A549 (cell line): ENCODE results near the gene SLC25A24. TPM values are rescaled to one million over a fixed set of nuclear protein-coding genes. Genes with fewer than 3 reads are reported as not detected.

Experiments
- ATAC-seq, 2 experiments: fragments of 200-7000 bp in 1 of 2; fragments of >200 bp in 1 of 2; cut with Nextera tagmentation in 1 of 2; cut with Tn5 transposase in 1 of 2; 3 replicates each; pipeline versions ENCODE4 v1.8.0 to v1.9.1; 2018 to 2020; ENCODE audit warnings: mild to moderate bottlenecking in 1 of 2, moderate library complexity in 1 of 2
- CTCF ChIA-PET: fragments of 300-600 bp; sonication (Branson Sonifier 250); formaldehyde crosslinking; extraction: SDS; loops from one replicate; lab custom pipeline; 2021; ENCODE audit warnings: antibody characterized with exemption, inconsistent platforms; lab: Yijun Ruan, JAX
- POLR2A ChIA-PET: fragments of 350-600 bp; formaldehyde crosslinking; extraction: SDS; loops from one replicate; lab custom pipeline; 2021; ENCODE audit warnings: antibody characterized with exemption, inconsistent platforms; lab: Yijun Ruan, JAX
- DNase-seq, 2 experiments: peaks; one replicate each; pipeline versions ENCODE4 v3.0.0 to v3.0.0-alpha.2; 2011 to 2016; ENCODE audit warnings: low read depth in 1 of 2, low spot score in 1 of 2
- FAIRE-seq: peaks from 2 replicates; lab custom pipeline; 2011; peaks lifted over from hg19 to GRCh38; lab: Jason Lieb, UNC
- H3K27ac ChIP-seq, 2 experiments: fragments of >200 bp; sonication (Bioruptor Twin); formaldehyde crosslinking; 3 replicates each; pipeline ENCODE4 v1.5.1; 2016 to 2017
- H3K4me1 ChIP-seq: fragments of >200 bp; sonication (Bioruptor Twin); formaldehyde crosslinking; 3 replicates; pipeline ENCODE4 v1.6.1; 2016
- H3K4me2 ChIP-seq: fragments of >200 bp; sonication (Bioruptor Twin); formaldehyde crosslinking; 3 replicates; pipeline ENCODE4 v1.6.1; 2016
- H3K4me3 ChIP-seq: fragments of >200 bp; sonication (Bioruptor Twin); formaldehyde crosslinking; 3 replicates; pipeline ENCODE4 v1.5.1; 2016
- H3K9me3 ChIP-seq: fragments of >200 bp; sonication (Bioruptor Twin); formaldehyde crosslinking; 3 replicates; pipeline ENCODE4 v1.6.1; 2016
- ATOH8 ChIP-seq: fragments of 250-450 bp; sonication (Bioruptor Pico); IDR thresholded peaks from 2 replicates; pipeline ENCODE4 v1.5.0; 2020; ENCODE audit warnings: low read depth, mild to moderate bottlenecking, moderate library complexity
- BCL3 ChIP-seq: fragments of >200 bp; sonication (Bioruptor Twin); formaldehyde crosslinking; IDR thresholded peaks from 3 replicates; pipeline ENCODE4 v1.6.1; 2016
- BHLHE40 ChIP-seq: IDR thresholded peaks from 2 replicates; pipeline ENCODE4 v1.6.1; 2012; ENCODE audit warnings: low read depth, low read length, inconsistent platforms
- CBX2 ChIP-seq: fragments of 200-600 bp; sonication (generic); IDR thresholded peaks from 2 replicates; pipeline ENCODE4 v1.6.1; 2016; ENCODE audit warnings: low read depth, mild to moderate bottlenecking, borderline replicate concordance
- CBX8 ChIP-seq: fragments of 200-600 bp; sonication (generic); IDR thresholded peaks from 2 replicates; pipeline ENCODE4 v1.6.1; 2016
- CHD4 ChIP-seq: fragments of 200-600 bp; sonication (generic); IDR thresholded peaks from 2 replicates; pipeline ENCODE4 v1.6.1; 2016; ENCODE audit warnings: antibody characterized with exemption, mild to moderate bottlenecking, borderline replicate concordance
- EHF ChIP-seq: fragments of 250-450 bp; sonication (Bioruptor Pico); IDR thresholded peaks from 2 replicates; pipeline ENCODE4 v1.5.0; 2020; ENCODE audit warnings: mild to moderate bottlenecking
- EHMT2 ChIP-seq: fragments of 200-600 bp; sonication (generic); IDR thresholded peaks from 2 replicates; pipeline ENCODE4 v1.6.1; 2016; ENCODE audit warnings: antibody characterized with exemption, low read depth, mild to moderate bottlenecking, moderate library complexity
- FOSL2 ChIP-seq, 2 experiments: fragments of 450-650 bp in 1 of 2; fragments of >200 bp in 1 of 2; sonication (Bioruptor Twin) in 1 of 2; formaldehyde crosslinking; IDR thresholded peaks; 2 replicates each; pipeline versions ENCODE4 v1.5.0 to v1.6.1; 2016 to 2020; ENCODE audit warnings: mild to moderate bottlenecking in 1 of 2, moderate library complexity in 1 of 2
- FOXS1 ChIP-seq: fragments of 250-450 bp; sonication (Bioruptor Pico); IDR thresholded peaks from 2 replicates; pipeline ENCODE4 v1.5.0; 2020; ENCODE audit warnings: mild to moderate bottlenecking, moderate library complexity
- JUN ChIP-seq, 2 experiments: fragments of >200 bp; sonication (Bioruptor Twin); formaldehyde crosslinking; IDR thresholded peaks; 2 replicates in 1 of 2; 3 replicates in 1 of 2; pipeline ENCODE4 v1.6.1; 2016 to 2017
- KDM1A ChIP-seq: fragments of 200-600 bp; sonication (generic); IDR thresholded peaks from 2 replicates; pipeline ENCODE4 v1.6.1; 2016; ENCODE audit warnings: low read depth, mild to moderate bottlenecking
- KDM5A ChIP-seq: fragments of 200-600 bp; sonication (generic); IDR thresholded peaks from 2 replicates; pipeline ENCODE4 v1.6.1; 2016; ENCODE audit warnings: antibody characterized with exemption, mild to moderate bottlenecking
- MAX ChIP-seq: IDR thresholded peaks from 2 replicates; pipeline ENCODE4 v1.6.1; 2012
- MYC ChIP-seq: IDR thresholded peaks from 2 replicates; pipeline ENCODE4 v1.6.1; 2012; ENCODE audit warnings: mild to moderate bottlenecking, inconsistent platforms, low read length, improper control_type of control experiment, borderline replicate concordance
- NPAS2 ChIP-seq: fragments of 250-450 bp; sonication (Bioruptor Pico); IDR thresholded peaks from 2 replicates; pipeline ENCODE4 v1.8.0; 2022; ENCODE audit warnings: mild to moderate bottlenecking, moderate library complexity, borderline replicate concordance
- POLR2A ChIP-seq: IDR thresholded peaks from 2 replicates; pipeline ENCODE4 v1.6.1; 2012; ENCODE audit warnings: mild to moderate bottlenecking, low read length
- POLR2AphosphoS2 ChIP-seq: conservative IDR thresholded peaks from 2 replicates; pipeline ENCODE4 v1.6.1; 2012; ENCODE audit warnings: low read length, improper control_type of control experiment, inconsistent platforms
- RAD21 ChIP-seq, 2 experiments: fragments of >200 bp in 1 of 2; sonication (Bioruptor Twin) in 1 of 2; formaldehyde crosslinking in 1 of 2; IDR thresholded peaks in 1 of 2; conservative IDR thresholded peaks in 1 of 2; 2 replicates in 1 of 2; 3 replicates in 1 of 2; pipeline ENCODE4 v1.6.1; 2012 to 2018; ENCODE audit warnings: inconsistent platforms in 1 of 2
- RARB ChIP-seq: fragments of 250-450 bp; sonication (Bioruptor Pico); IDR thresholded peaks from 2 replicates; pipeline ENCODE4 v1.8.0; 2021; ENCODE audit warnings: mild to moderate bottlenecking, moderate library complexity
- RNF2 ChIP-seq: fragments of 200-600 bp; sonication (generic); IDR thresholded peaks from 2 replicates; pipeline ENCODE4 v1.6.1; 2016; ENCODE audit warnings: low read depth, mild to moderate bottlenecking, antibody characterized with exemption, moderate library complexity, borderline replicate concordance
- SREBF2 ChIP-seq: fragments of 450-650 bp; IDR thresholded peaks from 2 replicates; pipeline ENCODE4 v1.6.1; 2014; ENCODE audit warnings: mild to moderate bottlenecking, moderate library complexity
- TFCP2L1 ChIP-seq: fragments of 250-450 bp; sonication (Bioruptor Pico); IDR thresholded peaks from 2 replicates; pipeline ENCODE4 v1.5.0; 2021; ENCODE audit warnings: mild to moderate bottlenecking
- TP53 ChIP-seq: fragments of 250-450 bp; sonication (Bioruptor Pico); IDR thresholded peaks from 2 replicates; pipeline ENCODE4 v1.5.0; 2021; ENCODE audit warnings: mild to moderate bottlenecking, moderate library complexity
- USF2 ChIP-seq: fragments of 450-650 bp; IDR thresholded peaks from 2 replicates; pipeline ENCODE4 v1.6.1; 2014; ENCODE audit warnings: antibody characterized with exemption
- ZNF302 ChIP-seq: fragments of 250-450 bp; sonication (Bioruptor Pico); IDR thresholded peaks from 2 replicates; pipeline ENCODE4 v1.9.0; 2021; ENCODE audit warnings: inconsistent platforms, mild to moderate bottlenecking, moderate library complexity
- ZSCAN20 ChIP-seq: fragments of 250-450 bp; sonication (Bioruptor Pico); IDR thresholded peaks from 2 replicates; pipeline ENCODE4 v1.8.0; 2022; ENCODE audit warnings: mild to moderate bottlenecking, moderate library complexity
- WGBS: methylation state at CpG from one replicate; pipeline ENCODE4 v1.1.6; 2017; ENCODE audit errors: missing lambda C conversion rate; 5-methylcytosine and 5-hydroxymethylcytosine counted together
- polyA plus RNA-seq, 4 experiments: library from polyadenylated mRNA; depleted of rRNA in 3 of 4; stranded (reverse); fragments of >200 nt; fragmentation: RNase III in 1 of 4; extraction: RNeasy Plus Mini Kit Qiagen cat#74134 plus additional on column Dnase treatment in 1 of 4; gene quantifications; 2 replicates in 3 of 4; 3 replicates in 1 of 4; pipeline ENCODE4 v1.2.3, GENCODE V29; 2011 to 2017

The SLC25A24 gene
- polyA plus RNA-seq, 2 of the 4 experiments (the other 2 are of a cell fraction): 25.3 to 45.6 TPM

- FAIRE-seq: no peak
- no peak for TF ChIP-seq POLR2A
- no peak for TF ChIP-seq NPAS2 (CRISPR knock-in tag)
- TF ChIP-seq KDM5A: no peak
- no peak for TF ChIP-seq FOSL2 (IDR thresholded peaks at IDR 0.05)
- no peak for TF ChIP-seq FOSL2 (CRISPR knock-in tag; IDR thresholded peaks at IDR 0.05)
- no peak for TF ChIP-seq RARB (CRISPR knock-in tag)
- TF ChIP-seq ZNF302 (CRISPR knock-in tag): no peak
- TF ChIP-seq CBX2: no peak
- TF ChIP-seq ZSCAN20: no peak
- no peak for TF ChIP-seq TFCP2L1 (CRISPR knock-in tag)
- TF ChIP-seq MAX: no peak
- TF ChIP-seq FOXS1 (CRISPR knock-in tag): no peak
- no peak for TF ChIP-seq USF2
- TF ChIP-seq MYC: no peak
- TF ChIP-seq BCL3: no peak
- TF ChIP-seq JUN (IDR thresholded peaks at IDR 0.05): no peak
- TF ChIP-seq BHLHE40: no peak
- TF ChIP-seq TP53 (CRISPR knock-in tag): no peak
- no peak overlapping the region for H3K4me2 ChIP-seq
- H3K4me1 ChIP-seq: no peaks in the 10 kb centered on the region
- H3K9me3 ChIP-seq: no peaks in the 10 kb centered on the region
- no peak for DNase-seq
- WGBS: 8% methylated on average over 4 of the region's 4 CpGs
- ChIA-PET POLR2A (no interaction called here), CTCF (no interaction called here)
- H3K27ac ChIP-seq: no peak overlapping the region
- H3K4me3 ChIP-seq: no peak overlapping the region
- no peak for ATAC-seq
Measured at GRCh38 chr1:108096089-108096488, 104.1 kb downstream of the SLC25A24 start.

GRCh38 chr1:108089477-108089876 is 110.7 kb downstream of the SLC25A24 start:
- ChIA-PET CTCF (no interaction called here), POLR2A (no interaction called here)
- DNase-seq (no peak), ATAC-seq (no peak), FAIRE-seq (no peak)
- Histone ChIP-seq H3K4me1 (no peaks in the 10 kb centered on the region), H3K27ac (no peak overlapping the region), H3K4me2 (no peak overlapping the region), H3K9me3 (no peaks in the 10 kb centered on the region), H3K4me3 (no peak overlapping the region)
- WGBS: 0% methylated on average over 1 of the region's 1 CpG
- no peak for TF ChIP-seq CBX8
- TF ChIP-seq TP53 (CRISPR knock-in tag): no peak
- no peak for TF ChIP-seq RNF2
- TF ChIP-seq POLR2AphosphoS2: no peak
- no peak for TF ChIP-seq POLR2A
- TF ChIP-seq EHF (CRISPR knock-in tag): no peak
- TF ChIP-seq JUN (IDR thresholded peaks at IDR 0.05): no peak
- no peak for TF ChIP-seq SREBF2
- no peak for TF ChIP-seq RAD21 (conservative IDR thresholded peaks at IDR 0.05 in 1 of 2, IDR thresholded peaks at IDR 0.05 in 1 of 2)
- no peak for TF ChIP-seq ATOH8
- TF ChIP-seq RARB (CRISPR knock-in tag): no peak

GRCh38 chr1:108085628-108086027 is 114.5 kb downstream of the SLC25A24 start:
- H3K9me3 ChIP-seq: no peaks in the 10 kb centered on the region
- ChIA-PET POLR2A (no interaction called here), CTCF (no interaction called here)
- no peak for ATAC-seq
- H3K4me3 ChIP-seq: no peak overlapping the region
- no peak overlapping the region for H3K4me2 ChIP-seq
- no peak overlapping the region for H3K27ac ChIP-seq
- H3K4me1 ChIP-seq: no peaks in the 10 kb centered on the region
- WGBS: 60% methylated on average over 1 of the region's 1 CpG
- no peak for FAIRE-seq
- no peak for DNase-seq
- TF ChIP-seq CBX8 (no peak), CHD4 (no peak), USF2 (no peak), RAD21 (conservative IDR thresholded peaks at IDR 0.05 in 1 of 2, IDR thresholded peaks at IDR 0.05 in 1 of 2) (no peak), JUN (IDR thresholded peaks at IDR 0.05) (no peak), POLR2A (no peak), ATOH8 (no peak), EHMT2 (no peak), KDM1A (no peak), KDM5A (no peak), BCL3 (no peak), RARB (CRISPR knock-in tag) (no peak)
